GM15510 (cell line): Measurements from ENCODE around the gene CCDC167.

Experiments
- POLR2A ChIP-seq: IDR thresholded peaks from 3 replicates; pipeline ENCODE4 v1.6.1; 2011; ENCODE audit warnings: borderline replicate concordance; ENCODE audit not compliant: insufficient read length; ENCODE audit errors: extremely low read depth

Gene CCDC167

GRCh38 chr6:37478827-37479226, 20.9 kb downstream of the CCDC167 start:
- no peak for TF ChIP-seq POLR2A

- TF ChIP-seq POLR2A, result no peak
Observed at GRCh38 chr6:37477656-37478435, 21.8 kb downstream of the CCDC167 start.

GRCh38 chr6:37477191-37477590, 22.5 kb downstream of the CCDC167 start:
- no peak for TF ChIP-seq POLR2A

GRCh38 chr6:37474316-37474715, 25.4 kb downstream of the CCDC167 start:
- no peak for TF ChIP-seq POLR2A

- TF ChIP-seq POLR2A, result no peak
Observed at GRCh38 chr6:37473364-37474095, 26.2 kb downstream of the CCDC167 start.

GRCh38 chr6:37467718-37468117, 32.0 kb downstream of the CCDC167 start:
- TF ChIP-seq POLR2A, result no peak

- TF ChIP-seq POLR2A, result no peak
Observed at GRCh38 chr6:37463110-37463509, 36.6 kb downstream of the CCDC167 start.

GRCh38 chr6:37460805-37461204, 38.9 kb downstream of the CCDC167 start:
- TF ChIP-seq POLR2A, result no peak

GRCh38 chr6:37459981-37460800, 39.5 kb downstream of the CCDC167 start:
- TF ChIP-seq POLR2A, result no peak

GRCh38 chr6:37456816-37457560, 42.7 kb downstream of the CCDC167 start:
- TF ChIP-seq POLR2A, result no peak

- no peak for TF ChIP-seq POLR2A
Observed at GRCh38 chr6:37456126-37456525, 43.6 kb downstream of the CCDC167 start.

- TF ChIP-seq POLR2A, result no peak
Observed at GRCh38 chr6:37454420-37455140, 45.1 kb downstream of the CCDC167 start.

GRCh38 chr6:37452522-37452921, 47.2 kb downstream of the CCDC167 start:
- no peak for TF ChIP-seq POLR2A

GRCh38 chr6:37451441-37452193, 48.1 kb downstream of the CCDC167 start:
- TF ChIP-seq POLR2A, result no peak

- TF ChIP-seq POLR2A, result no peak
Observed at GRCh38 chr6:37449984-37450383, 49.7 kb downstream of the CCDC167 start.
